CMK (cell line): ENCODE results near the gene RBM39.
A peak's percentile ranks its signal among the peaks of the same experiment; 100 is the strongest.

Experiments
- DNase-seq: peaks from one replicate; pipeline ENCODE4 v3.0.0-alpha.2; 2010; ENCODE audit warnings: low read depth

Gene RBM39

DNA sequence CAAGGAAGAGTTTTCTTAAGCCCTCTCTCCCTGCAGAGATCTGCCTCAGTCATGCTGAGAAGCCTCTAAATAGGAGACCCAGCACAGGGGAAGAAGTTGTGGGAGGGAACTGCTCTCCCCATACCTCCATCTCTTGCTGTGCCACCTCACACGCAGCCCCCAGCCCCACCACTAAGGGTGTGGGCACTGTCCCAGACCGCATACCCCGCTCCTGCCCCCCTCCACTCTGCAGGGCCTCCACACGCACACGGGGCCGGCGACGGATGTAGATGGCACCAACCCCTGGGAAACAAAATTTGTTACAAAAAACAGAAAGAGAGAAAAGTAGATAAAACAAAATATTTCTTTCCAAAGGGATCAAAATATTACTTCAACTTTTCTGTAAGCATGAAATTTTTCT is 67.1 kb downstream of the RBM39 start:
- no peak for DNase-seq

DNA sequence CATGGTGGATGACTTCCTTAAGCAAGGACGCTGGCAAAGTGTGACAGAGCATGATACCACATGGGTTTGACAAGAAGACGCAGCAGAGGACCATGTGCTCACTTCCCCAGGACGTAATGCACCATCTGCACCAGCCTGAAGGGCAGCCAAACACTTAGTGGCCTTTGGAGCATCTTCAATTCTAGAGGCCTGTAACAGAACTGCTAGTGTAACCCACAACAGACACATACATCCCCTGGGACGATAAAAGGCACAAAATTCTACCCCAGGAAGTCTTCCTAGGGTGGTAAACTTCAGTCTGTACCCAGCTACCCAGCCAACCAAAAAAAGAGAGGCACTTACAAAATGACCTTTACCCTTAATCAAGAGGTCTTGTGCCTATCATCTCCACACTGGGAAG is 68.2 kb downstream of the RBM39 start:
- DNase-seq: no peak

DNA sequence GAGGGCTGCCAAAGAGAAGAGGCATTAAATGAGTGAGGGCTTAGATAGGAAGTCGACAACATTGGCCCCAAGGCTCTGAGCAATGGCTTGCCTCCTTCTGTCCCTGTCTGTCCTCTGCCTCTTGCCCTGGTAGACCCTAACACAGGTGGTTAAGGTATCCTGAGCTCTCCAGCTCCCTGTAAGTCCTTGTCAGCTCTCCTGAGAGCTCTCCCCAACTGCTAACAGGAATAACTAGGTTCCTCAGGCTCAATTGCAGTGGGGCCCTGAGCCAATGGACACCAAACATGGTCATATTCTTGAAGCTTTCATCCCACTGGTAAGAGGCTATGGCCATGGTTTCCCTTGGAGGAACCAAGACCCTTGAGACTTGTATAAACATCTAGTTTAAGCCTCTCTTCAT is 72.4 kb downstream of the RBM39 start:
- no peak for DNase-seq

DNA sequence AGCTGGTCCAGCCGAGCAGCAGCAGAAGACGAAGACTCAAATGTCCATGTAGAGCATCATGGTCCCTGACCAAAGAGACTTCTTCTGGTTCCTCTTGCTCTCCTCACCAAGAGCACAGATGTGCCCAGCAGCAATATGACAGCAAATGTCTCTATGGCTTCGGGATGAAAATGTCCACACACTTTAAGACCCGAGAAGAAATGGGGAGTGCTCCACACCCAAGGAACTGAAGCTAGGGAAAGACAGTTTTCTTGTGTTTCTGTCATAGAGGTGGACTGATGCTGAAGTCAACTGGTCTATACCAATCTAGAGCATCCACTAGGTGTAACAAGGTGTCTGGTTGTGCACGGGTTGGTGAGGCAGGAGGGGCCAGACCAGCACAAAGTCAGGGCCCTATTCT is 72.8 kb downstream of the RBM39 start:
- no peak for DNase-seq

DNA sequence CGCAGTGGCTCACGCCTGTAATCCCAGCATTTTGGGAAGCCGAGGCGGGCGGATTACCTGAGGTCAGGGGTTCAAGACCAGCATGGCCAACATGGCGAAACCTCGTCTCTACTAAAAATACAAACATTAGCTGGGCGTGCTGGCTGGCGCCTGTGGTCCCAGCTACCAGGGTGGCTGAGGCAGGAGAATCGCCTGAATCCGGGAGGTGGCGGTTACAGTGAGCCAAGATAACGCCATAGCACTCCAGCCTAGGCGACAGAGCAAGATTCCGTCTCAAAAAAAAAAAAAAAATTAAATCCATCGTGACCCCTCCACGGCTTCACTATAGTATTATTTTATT is 76.1 kb downstream of the RBM39 start:
- DNase-seq: no peak

DNA sequence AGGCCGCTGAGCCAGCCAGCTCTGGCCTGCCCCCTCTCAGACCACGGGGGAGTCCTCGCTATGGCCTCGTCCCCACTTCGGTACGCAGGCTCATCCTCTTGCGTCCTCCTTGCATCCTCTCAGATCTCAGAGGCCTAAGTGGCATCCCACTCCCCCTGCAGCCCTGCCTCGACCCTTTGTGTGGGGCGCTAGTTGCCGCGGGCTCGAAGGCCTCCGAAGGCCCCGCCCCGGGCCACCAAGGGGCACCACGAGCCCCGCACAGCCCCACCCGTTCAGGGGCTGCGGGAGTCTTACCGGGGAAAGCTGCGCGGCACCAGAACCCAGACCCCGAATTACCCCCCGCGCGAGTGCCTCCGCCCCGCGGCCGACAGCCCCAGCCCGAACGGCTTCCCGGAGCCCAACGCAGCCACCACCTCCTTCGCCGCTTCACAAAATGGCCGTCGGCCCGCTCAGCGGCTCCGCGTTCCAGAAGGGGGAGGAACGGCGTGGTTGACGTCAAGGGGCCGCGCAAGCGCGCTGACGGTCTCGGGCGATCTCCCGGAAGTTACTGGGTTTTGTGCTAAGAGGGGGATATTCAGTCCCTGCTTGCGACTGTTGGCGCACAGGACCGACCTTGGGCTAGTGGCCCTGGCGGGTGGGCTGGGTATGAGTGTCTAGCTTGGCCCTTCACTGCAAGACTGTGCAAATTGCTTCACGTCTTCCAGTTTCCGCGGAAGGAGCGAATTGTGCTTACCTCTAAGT is 77.4 kb downstream of the RBM39 start, which contains the start of the genes CPNE1 and RBM12:
Gene CPNE1 (minus strand): TSS at position 435 of the 741 bp plus-strand sequence. CDS start 31,977 bp downstream, outside the sequence.
Gene RBM12 (minus strand): TSS at position 435 of the 741 bp plus-strand sequence. CDS start 9,578 bp downstream, outside the sequence.
- peak; percentile 83 for DNase-seq

DNA sequence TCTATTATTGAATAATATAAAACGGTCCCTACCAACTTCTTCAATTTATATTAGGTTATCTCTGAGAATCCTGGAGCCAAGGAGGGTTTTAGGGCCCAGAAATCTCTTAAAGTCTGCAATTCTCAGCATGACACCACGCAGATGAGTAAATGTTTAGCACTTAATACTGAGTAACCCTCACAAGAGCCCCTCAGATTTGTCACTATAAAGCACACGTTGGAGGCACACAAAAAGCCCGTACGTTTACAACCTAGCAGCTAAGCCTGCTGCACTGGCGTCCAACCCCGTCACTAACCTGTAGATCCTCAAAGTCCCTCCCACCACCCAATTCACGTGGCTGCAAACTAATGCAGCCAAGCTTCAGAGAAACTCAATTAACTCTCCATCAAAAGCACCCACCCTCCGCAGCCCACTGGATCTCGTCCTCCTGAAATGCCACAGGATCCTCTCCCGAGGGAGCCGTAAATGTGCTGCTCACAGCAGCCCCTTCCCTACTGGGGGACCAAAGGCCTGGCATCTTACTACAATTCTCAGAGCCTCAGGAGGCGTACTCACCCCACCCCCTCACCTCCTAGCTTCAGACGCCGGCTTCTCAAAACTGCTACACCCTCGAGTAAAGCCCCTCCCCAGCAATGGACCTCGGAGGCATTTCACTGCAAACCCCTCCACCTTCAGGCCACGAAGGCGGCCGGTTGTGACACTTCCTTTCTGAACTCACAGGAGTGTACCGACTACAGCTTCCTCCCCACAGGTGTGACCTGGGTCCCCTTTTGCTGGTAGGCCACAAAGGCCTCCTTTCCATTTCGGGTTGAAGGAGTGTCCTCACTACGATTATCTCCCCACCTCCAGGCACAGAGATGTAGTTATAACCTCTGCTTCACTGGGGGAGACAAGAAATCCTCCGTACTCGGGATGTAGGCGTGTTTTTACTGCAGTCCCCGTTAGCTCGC is 78.3 kb downstream of the RBM39 start:
- no peak for DNase-seq

DNA sequence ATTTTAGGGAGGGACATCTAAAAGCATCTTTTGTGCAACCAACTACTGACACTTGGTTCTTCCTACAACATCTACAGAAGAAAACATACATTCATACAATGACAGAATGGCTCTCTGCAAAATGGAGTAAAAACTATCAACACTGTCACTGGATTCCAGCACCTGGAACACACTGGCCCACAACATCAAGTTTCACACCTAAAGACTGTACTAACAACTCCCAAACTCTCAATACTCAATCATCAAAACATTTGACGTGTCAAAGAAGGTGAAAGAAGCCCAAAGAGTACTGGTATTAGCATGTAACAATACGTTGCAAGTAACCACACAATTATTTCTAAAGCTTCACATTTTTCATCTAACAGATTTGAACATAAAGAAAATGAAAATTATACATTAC is 79.5 kb downstream of the RBM39 start:
- DNase-seq: no peak

DNA sequence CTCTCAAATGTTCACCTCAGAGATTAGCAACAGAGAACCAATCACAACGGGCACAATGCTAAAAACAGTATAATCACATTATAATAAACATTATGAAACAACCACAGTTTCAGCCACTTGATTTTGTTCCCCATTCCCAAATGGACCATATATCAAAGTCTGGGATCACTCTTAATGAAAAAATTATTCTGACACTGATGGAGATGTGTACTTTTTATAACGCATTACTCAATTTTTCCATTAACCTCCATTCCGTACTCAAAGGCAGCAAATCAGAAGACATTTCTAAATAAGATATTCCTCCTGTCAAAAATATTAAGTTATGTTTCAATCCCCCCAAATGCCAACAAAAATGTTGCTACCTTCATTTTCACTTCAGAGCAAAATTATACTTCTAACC is 80.2 kb downstream of the RBM39 start:
- no peak for DNase-seq

DNA sequence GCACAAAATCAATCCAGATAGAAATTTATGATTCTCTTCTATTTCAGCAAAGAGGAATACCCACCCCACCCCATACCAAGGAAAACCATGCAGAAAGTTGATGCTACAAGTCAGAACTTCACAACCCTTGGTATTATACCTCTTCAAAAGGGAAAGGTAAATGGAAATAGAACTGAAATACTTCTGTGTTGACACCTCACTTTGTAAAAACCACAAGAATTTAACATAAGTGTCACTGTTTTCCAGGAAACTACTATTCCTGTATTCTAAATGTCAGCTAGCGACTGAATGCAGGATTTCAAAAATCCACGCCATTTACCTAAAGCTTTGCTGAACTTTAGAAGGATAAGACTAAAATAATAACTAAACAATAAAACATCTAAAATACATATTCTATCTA is 81.0 kb downstream of the RBM39 start:
- DNase-seq: no peak

DNA sequence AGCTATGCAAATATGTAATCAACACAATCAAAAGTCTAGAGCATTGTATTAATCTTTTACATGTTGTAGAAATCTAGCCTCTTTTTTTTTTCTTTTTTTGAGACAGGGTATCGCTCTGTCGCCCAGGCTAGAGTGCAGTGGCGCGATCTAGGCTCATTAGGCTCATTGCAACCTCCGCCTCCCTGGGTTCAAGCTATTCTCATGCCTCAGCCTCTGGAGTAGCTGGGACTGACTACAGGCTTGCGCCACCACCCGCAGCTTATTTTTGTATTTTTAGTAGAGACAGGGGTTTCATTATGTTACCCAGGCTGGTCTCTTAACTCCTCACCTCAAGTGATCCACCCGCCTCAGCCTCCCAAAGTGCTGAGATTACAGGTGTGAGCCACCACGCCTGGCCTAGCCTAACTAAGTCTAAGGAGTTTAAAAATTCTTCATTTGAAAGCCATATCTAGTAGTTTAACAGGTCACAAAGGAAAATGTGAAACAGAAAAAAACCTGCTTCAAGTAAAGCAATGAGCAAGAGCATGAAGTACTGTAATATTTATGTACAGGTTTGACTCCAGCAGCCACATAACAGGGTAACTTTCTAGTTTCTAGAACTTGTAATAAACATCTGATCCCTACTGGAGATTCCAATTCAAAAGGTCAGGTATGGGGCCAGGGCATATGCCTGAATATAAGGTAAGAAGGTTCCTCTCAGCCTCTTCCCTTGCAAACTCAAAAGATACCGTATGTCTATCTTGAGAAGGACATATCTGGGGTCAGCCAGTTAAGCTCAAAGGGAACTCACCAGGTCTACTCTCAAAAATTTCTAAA is 81.7 kb downstream of the RBM39 start:
- DNase-seq: no peak

DNA sequence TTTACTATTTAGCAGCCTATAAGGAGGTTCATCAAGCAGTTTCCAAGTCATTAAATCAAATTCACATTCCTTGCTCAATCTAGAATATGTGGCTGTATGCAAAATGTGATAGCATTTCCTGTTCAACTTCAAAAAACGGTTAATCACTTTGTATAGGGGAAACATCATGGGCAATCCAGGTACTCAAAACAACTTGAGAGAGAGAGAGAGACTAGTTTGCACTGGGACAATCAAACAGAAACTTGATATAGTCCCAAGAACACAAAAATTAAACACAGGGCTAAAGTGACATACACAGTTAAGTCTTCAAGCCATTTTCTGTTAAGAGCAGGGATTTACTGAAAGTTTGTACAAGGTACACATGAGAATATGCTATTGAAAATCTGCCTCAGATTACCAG is 84.8 kb downstream of the RBM39 start:
- no peak for DNase-seq

DNA sequence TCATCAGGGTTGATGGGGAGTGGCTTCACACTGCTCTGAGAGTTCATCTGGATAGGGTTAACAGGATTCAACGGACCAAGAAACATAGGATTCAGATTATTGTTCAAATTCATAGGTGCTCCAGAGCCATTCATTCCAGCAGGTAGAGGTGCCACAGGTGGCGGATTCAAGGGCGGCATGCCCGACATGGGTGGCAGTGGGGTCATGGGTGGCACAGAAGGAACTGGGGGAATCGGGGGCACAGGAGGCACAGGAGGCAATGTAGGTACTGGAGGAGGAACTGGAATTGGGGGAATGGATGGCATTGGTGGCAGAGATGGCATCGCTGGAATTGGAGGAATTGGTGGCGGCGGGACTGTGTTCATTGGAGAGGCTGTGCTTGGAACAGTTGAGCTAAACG is 87.6 kb downstream of the RBM39 start:
- DNase-seq: no peak

DNA sequence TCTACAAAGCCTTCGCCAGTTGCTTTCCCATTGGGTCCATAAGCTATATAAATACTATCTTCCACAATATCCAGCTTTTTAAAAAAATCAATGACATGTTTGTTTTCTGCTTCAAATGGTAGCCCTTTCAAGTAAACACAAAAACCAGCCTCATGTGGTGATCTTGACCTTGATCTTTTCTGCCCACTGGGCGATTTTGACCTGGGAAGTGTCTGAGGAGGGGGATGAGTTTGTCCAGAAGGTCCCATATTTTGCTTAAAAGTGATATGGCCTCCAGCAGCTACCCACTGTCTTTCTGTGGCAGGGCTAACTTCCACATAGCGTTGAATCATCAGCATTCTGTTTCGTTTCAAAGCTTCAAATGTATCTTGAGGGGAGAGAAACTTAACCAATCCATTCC is 88.2 kb downstream of the RBM39 start:
- DNase-seq: no peak
